Activated CD8-positive, alpha-beta memory T cell treated with anti-CD3 and anti-CD28 coated beads for 4 hours (primary cell): Measurements from ENCODE around the gene SETD5.

Experiments
- DNase-seq, 2 donors: peaks; one replicate each; pipeline ENCODE4 v3.0.0-alpha.2; 2020; ENCODE audit warnings: low read depth in 2 of 2

The SETD5 gene

DNA sequence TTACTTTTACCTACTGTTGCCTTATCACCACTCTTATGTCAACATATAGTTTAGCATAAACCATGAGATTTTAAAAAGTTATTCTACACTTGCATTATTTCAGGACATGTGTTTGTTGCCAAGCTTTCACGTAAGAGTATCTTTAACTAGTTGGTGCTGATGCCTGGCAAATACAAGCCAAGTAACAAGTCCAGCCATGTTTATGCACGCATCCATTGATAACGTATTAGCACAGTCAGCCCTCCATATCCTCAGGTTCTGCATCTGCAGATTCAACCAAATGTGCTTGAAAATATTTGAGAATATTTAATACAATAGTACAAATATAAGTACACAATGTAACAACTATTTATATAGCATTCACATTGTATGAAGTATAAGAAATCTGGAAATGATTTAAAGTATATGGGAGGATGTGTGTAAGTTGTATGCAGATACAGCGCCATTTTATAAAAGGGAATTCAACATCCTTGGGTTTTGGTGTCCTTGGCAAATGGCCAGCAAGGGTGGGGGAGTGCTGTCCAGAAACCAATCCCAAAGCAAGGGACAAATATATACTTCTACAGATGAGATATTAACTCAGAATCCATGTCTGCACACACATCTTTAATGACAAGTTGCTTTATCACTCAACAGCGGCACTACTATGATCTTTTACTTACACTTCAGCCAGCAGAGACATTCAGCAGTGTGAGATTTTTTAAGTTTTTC lies 8.7 kb upstream of the SETD5 start:
- DNase-seq: no peak

DNA sequence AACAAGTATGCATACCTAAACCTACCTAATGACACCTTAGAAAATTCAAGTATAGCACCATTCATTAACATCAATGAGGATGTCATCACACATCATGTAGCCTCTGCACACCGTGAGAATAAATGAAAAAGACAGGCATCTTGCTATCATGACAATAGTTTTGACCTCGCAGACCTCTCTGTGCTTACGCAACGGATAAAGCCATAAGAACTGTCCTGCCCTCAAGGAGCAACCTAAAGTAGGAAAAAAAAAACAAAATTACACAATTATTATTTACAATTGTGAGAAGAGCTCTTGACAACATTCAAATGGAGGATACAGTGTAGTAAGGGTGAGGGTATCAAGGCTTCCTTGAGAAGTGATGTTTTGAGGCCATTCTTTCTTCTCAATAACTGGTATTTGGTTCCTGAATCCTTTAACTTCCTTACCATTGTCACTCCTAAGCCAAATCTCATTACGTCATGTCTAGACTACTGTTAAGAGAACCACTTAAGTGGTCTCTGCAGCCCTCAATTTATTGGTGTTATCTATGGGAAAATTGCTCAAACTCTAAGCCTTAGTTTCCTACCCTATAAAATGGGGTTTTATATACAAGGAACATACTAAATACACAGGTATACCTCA lies 7.0 kb upstream of the SETD5 start:
- DNase-seq: no peak

DNA sequence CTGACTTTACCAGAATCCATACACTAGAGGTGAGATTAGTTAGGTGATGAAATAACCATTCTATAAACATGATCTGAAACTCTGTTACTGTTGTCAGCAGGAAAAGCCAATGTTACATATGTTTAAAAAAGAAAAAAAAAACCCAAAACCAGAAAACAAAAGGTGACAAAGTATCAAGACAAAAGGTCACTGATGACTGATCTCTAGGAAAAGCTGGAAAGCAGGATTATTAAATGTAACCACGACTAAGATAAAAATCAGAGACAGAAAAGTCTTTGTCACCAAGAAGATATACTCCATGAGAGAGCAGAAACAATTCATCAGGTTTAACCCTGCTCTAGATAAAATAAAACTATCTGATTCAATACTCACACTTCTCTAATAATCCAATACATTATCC lies 5.4 kb upstream of the SETD5 start:
- DNase-seq: no peak

DNA sequence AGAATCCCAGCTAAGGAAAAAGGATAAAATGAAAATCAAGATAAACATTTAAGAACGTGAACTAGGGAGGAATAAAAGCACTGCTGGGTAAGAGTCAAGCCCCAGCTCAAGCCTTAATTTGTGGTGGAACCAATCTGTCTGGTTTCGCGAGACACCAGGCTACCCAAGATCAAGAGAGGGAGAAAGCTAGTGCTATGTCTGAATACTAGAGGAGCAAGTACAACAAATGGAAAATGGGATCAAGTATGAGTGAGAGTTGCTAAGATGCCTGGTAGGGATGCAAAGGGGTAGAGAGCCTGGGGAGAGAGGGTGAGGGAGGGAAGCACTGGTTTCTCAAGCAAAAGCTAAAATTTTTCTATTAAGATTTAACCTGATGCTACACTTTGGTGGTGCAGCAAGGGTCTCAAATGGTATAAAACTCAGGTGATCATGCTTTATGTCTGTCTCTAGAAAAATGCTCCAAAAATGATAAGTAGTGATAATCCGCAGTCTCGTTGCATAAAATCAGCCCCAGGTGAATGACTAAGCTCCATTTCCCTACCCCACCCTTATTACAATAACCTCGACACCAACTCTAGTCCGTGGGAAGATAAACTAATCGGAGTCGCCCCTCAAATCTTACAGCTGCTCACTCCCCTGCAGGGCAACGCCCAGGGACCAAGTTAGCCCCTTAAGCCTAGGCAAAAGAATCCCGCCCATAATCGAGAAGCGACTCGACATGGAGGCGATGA lies 1.7 kb upstream of the SETD5 start:
- DNase-seq: no peak

DNA sequence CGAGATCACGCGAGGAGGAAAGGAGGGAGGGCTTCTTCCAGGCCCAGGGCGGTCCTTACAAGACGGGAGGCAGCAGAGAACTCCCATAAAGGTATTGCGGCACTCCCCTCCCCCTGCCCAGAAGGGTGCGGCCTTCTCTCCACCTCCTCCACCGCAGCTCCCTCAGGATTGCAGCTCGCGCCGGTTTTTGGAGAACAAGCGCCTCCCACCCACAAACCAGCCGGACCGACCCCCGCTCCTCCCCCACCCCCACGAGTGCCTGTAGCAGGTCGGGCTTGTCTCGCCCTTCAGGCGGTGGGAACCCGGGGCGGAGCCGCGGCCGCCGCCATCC lies 1.1 kb upstream of the SETD5 start:
- peak; percentile 56 to 66 for DNase-seq

DNA sequence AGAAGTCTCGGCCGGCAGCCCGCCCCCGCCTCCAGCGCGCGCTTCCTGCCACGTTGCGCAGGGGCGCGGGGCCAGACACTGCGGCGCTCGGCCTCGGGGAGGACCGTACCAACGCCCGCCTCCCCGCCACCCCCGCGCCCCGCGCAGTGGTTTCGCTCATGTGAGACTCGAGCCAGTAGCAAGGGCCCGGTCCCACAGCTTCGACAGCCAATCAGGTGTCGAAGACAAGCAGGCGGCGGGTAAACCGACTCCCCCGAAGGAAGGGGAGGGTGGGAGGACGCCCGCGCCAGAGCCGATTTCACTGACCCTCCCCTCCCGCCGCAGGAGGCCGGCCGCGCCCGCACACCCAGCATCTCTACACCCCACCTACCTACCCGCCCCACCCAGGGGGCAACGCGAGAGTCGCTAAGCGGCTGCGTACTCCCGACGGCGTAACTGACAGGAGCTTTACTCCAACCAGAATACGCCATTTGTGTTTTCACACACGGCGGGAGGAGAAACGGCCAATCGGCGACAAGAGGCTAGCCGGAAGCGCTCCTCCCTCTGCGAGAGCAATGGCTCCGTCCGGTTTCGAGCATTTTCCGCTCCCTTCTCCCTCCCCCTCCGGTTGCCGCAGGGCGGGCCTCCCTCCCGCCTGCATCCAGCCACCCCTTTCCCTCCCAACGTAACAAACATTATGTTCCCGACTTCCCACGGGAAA lies 633 bp upstream of the SETD5 start:
- peak; percentile 96 to 98 for DNase-seq

DNA sequence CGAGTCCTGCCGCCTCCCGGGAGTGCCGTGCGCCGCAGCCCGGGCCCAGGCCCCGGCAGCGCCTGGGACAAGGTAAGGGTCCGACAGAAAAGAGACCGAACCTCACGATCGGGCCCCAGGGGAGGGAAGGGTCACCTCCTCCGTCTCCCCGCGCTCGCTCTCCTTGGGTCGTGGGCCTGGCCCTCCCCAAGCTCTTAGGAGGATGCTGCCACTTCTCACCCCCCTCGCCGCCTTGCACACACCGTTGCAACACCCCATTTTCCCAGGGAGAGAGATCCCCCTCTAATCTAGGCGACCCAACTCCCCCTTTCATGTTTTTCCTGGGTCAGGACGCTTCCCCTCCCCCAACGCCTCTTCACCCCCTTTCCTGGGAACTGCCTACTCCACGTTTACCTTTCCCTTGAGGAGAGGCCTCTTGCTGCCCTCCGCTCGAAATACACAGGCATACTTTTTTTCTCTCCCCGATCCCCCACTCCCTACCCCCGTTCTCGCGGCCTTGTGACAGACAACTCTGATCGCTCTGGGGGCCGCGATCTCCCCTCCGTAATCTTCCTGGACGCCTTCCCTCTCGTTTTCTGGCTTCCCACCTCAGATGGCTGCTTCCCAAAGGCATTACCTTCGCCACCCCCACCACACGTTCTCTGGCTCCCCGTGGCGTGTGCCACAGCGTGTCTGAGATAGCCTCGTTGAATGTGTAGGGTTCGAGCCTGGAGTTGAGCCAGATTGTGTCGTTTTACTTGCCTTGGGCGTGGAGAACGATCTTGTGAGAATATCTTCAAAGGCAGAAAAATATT lies 688 bp downstream of the SETD5 start:
- no peak for DNase-seq

DNA sequence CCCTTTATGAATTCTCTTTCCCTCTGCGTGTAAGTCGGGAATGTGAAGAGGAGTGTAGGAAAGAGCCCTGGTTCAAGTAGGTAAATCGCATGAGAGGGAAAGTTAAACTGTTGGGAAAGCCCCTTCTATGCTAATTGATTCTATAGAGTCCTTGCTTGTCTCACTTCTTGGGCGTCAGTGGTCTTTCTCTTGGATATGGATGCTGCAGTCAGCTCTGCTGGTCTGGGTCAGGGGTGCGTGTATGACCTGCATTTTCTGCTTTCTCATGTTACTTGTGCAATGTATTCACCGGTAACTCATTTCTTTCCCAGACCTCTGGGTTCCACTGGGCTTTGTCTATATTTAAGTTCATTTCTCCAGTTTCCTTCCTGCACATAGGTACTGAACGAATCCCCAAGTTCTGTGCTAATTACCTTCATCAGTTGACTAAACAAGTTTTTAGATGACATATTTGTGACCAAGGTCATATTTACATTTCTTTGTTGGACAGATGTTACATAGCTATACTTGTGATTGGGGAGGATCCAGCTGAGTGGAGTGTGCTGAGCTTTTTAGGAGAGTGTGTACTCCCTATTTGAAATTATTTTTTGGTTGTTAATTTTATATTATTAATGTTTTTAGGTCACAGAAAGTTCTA lies 1.4 kb downstream of the SETD5 start:
- DNase-seq: no peak

DNA sequence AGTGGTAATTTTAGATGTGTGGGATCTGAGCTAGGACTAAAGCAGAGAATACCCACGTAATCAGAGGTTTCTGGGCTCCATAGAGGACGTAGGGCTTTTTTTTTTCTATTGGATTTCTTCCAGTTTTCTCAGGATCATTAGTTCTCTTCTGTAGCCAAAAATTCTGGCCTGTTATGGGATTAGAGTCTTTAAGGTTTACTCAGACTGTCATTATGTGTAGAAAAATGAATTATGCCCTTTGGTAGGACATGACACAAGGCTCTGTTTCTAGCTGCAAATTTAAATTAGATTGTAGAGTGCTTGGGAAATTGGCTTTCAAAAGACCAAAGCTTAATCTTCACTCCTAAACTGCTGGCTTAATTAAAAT lies 1.9 kb downstream of the SETD5 start:
- no peak for DNase-seq

DNA sequence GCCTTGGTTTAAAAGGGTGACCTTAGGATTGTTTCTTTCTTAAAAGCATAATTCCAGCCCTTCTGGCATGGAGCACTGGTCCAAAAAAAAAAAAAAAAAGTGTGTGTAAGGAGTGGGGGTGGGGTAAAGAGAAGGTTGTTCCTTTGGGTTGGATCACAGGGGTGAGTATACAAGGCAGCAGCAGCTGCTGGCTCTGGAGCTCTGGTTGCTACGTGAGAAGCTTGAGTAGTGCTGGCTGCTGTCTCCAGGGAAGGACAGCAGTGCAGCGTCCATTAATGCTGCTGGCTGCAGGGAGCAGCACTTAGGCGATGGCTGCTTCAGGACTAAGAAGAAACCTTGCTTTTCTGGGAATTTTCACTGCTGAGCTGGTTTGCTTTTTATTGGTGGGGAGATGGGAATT lies 2.3 kb downstream of the SETD5 start:
- no peak for DNase-seq

DNA sequence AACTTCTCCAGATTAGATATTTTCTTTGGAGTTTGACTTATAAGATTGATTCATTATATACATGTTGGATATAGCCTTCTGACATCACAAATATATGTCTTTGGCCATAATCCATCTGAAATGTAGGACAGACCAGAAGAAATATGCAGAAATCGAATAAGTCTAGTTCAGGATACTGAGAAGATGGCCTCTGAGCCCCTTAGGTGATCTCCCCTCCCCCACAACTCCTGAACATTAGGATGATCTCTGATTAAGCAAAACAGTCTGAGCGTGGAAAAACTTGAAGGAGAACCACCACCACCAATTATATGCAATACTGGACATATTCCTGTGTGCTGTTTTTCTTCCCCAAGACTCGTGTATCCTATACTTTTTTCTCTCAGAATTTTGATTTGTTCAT lies 3.2 kb downstream of the SETD5 start:
- DNase-seq: no peak

DNA sequence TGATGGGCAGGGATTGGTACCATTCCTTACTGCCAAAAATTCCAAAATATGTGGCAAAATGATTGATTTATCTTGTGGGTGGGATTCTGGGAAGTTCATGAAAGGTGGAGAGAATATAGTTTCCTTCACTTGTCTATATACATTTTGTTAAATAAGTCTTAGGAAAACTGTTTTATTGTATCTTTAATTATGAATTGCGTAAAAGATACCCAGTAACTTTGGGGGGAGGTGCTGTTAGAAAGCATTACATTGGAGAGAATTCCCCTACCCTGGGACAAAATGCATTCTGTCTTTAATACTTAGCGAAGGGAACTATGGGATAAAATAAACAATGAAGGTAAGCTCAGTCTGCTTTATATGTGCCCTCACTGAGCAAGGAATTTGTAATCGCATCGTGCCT lies 4.6 kb downstream of the SETD5 start:
- no peak for DNase-seq

DNA sequence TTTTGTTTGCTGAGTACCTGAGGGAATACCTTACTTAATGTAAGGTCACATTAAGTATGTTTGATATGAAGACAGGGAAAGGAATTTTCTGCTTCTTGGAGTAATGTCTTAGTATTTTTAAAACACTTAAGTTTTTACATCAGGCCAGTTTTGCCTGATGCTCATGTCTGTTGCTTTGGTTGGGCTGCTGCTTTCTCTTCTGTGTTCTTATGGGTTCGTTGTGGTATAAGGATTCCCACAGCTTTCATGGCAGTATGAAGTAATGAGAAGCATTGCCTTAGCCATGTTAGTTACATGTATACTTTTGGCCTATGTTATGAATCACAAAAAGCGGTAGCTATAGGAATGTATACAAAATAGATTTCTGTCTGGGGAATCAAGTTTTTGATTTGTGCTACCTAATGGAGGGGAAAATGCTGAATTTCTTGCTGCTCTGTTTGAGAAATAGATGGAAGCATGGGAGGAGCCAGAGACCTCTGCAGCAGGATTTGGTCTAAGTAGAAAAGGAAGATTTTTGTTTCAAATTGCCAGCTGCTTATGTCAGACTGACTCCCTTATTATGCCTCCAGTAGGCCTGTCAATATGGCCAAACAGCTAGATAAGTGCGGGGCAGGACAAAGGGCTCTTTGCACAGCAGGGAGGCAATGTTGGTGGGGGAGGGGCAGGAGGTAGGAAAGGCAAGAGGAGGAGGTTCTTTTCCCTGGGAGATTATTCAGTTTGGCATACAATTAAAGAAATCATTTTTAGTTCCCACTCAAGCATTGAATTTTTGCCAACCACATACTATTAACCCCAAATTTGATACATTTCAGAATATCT lies 5.2 kb downstream of the SETD5 start:
- DNase-seq: no peak

DNA sequence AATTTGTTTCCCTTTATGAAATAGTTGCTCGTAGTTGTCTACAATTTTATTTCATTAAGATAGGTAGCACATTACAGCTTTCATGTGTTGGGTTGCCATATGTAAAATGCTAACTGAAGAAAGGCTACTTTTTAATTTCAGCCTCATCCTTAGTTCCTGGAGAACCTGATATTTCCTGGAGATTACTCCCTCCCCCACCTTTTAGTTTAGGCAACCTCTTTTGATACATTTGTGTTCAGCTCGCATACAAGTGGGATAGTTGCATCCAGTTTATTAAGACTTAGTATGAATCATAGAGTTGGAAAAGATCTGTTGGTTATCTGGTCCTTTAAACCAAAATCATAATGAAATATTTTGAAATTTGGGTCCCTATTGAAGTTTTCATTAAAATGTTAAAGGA lies 6.0 kb downstream of the SETD5 start:
- DNase-seq: no peak

DNA sequence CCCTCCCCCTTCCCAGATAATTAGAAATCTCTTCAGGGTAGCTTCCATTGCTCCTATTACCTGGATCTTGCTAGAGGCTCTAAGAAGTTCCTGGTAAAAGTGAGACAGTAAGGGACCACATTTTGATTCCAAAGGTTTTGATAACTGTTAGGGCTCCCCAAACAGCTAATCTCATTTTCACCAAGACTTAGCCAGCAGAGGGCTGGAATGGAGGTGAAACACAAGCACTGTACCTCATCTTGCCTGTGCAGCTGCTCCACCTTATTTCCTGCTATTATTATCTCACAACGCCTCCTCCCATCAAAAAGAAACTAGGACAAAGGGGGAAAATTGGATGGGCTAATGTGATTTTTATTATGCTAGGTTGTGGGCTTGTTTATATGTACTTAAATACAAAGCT lies 7.3 kb downstream of the SETD5 start:
- DNase-seq: no peak

DNA sequence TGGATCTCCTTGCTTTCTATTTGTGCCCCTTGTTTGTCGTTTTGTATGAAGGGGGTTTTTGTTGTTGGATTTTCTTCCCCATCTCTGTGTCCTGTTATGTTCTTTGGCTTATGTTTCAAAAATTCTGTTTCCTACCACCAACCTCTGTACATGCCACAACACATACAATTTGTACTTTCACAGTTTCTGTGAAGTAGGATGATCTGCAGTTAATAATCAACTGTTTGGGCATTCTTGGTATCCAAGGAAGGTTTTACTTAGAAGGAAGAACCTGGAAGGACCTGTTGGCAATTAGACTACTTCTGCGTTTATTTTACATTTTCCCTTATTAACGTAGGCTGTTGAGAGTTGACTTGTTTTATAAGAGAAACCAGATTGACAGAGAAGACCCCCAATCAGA lies 8.3 kb downstream of the SETD5 start:
- no peak for DNase-seq

DNA sequence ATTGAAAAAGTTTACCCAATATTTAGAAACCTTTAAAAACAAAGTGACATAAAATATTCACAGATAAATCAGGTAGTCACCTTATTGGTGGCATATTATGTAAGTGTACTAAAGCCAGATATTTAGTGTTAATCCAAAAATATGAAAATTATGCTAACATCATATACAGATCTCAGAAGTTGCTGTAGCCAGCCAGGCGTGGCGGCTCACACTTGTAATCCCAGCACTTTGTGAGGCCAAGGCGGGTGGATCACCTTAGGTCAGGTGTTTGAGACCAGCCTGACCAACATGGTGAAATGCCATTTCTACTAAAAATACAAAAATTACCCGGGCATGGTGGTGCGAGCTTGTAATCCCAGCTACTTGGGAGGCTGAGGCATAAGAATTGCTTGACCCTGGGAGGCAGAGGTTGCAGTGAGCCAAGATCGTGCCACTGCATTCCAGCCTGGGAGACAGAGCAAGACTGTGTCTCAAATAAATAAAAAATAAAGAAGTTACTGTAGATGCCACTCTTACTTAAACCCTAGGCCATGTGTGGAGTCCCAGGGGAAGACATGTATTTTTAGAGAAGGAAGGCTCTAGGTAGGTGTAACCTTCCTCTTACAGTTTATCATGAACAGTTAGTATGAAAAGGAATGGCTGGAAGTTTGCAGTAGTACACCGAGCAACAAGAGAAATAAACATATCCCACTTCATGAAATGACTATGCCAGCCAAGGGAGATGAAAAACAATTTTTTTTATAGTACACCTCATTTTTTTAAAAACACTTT lies 9.6 kb downstream of the SETD5 start:
- no peak for DNase-seq

DNA sequence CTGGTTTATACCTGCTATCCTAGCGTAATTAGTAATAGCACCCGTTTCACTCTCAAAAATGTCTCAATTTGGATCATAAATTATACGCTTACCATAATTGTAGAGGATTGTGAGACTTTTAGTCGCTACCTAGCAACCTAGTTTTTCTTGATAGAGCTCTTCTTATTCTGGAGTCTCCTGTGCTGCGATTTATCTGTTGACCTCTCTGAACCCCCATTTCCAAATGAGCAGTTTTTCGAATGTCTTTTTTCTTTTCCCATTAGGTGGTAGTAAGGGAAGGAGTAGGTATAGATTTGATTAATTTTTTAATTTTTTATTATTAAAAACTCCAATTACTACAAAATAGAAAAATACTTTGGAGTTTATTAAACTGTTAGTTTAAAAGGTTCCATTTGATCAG lies 10.6 kb downstream of the SETD5 start:
- DNase-seq: no peak

DNA sequence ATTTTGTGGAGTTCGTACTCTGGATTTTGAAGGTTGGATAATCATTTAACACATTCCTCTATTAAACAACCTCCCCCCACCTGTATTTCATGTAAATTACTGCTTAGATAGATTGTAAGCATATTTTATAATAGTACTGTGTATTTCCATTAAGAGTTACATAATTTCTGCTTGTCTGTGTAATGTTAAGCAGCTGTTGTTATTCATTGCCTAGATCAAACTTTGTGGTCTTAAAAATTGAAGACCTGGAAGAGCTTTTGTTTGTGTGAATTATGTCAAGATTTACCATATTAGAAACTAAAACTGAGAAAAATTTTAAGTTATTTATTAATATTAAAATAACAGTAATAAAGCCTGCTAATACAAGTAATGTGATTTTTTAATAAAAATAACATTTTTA lies 11.1 kb downstream of the SETD5 start:
- no peak for DNase-seq
